Suprapubic skin (tissue), 4 donors: ENCODE measurements around the gene NTN1.

Experiments used
- CTCF ChIP-seq, 2 donors: fragments of 200-600 bp in 1 of 2; fragments of 450-650 bp in 1 of 2; sonication (generic) in 1 of 2; IDR thresholded peaks; one replicate each; pipeline ENCODE4 v1.5.1; 2016 to 2019; ENCODE audit warnings: antibody characterized with exemption in 2 of 2, mild to moderate bottlenecking in 1 of 2, moderate library complexity in 1 of 2
- EP300 ChIP-seq: sonication (generic); formaldehyde crosslinking; IDR thresholded peaks from one replicate; pipeline ENCODE4 v1.6.1; 2017; ENCODE audit warnings: antibody characterized with exemption
- POLR2A ChIP-seq, 2 donors: fragments of 450-650 bp; IDR thresholded peaks; one replicate each; pipeline ENCODE4 v1.6.1; 2017; ENCODE audit warnings: antibody characterized with exemption in 2 of 2, mild to moderate bottlenecking in 2 of 2, moderate library complexity in 2 of 2
- POLR2AphosphoS5 ChIP-seq, 3 donors: sonication (generic); formaldehyde crosslinking; IDR thresholded peaks; one replicate each; pipeline ENCODE4 v1.6.1; 2017; ENCODE audit warnings: antibody characterized with exemption in 3 of 3

DNA sequence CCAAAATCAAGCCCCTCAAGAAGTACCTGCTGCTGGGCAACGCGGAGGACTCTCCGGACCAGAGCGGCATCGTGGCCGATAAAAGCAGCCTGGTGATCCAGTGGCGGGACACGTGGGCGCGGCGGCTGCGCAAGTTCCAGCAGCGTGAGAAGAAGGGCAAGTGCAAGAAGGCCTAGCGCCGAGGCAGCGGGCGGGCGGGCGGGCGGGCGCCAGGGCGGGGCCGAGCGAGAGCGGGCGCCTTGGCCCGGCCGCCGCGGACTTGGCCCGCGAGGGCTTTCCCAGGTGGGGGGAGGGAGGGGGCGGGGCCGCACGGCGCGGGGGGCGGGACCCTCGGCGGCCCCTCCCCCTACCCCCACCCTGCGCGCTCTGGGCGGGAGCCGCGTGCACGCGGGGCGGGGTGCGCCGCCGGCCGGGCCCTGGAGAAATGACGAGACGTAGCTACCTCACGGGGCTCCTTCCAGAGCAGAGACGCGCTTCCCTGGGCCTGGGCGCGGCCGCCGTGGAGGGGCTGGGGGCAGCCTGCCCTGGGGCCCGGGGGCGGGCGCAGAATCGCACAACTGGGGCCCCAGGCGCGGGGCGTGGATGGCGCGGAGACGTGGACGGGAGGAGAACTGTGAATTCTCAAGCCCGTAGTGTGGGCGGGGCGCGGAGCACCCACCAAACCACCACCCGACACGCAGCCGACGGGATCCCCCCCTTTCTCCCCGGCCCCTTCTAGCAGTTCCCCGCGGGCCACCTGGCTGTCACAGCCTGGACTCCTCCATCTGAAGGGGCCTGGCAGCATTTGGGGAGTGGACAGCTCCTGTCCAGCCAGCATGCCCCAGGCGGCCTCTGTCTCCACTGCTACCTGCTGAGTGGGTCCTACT is 218.7 kb downstream of the NTN1 start:
- TF ChIP-seq CTCF (IDR thresholded peaks at IDR 0.05), result no peak
- peak in 2 of 3 donors; percentile 4 to 23 for TF ChIP-seq POLR2AphosphoS5 (IDR thresholded peaks at IDR 0.05)
- TF ChIP-seq POLR2A (IDR thresholded peaks at IDR 0.05), result peak in 1 of 2 donors; percentile 62
- no peak for TF ChIP-seq EP300
